Measurements from ENCODE around the gene HSD17B12. TPM values are rescaled to one million over a fixed set of nuclear protein-coding genes. Genes with fewer than 3 reads are reported as not detected.

Gene HSD17B12
- 22.8 and 56.7 TPM in 2 replicates for total RNA-seq

DNA sequence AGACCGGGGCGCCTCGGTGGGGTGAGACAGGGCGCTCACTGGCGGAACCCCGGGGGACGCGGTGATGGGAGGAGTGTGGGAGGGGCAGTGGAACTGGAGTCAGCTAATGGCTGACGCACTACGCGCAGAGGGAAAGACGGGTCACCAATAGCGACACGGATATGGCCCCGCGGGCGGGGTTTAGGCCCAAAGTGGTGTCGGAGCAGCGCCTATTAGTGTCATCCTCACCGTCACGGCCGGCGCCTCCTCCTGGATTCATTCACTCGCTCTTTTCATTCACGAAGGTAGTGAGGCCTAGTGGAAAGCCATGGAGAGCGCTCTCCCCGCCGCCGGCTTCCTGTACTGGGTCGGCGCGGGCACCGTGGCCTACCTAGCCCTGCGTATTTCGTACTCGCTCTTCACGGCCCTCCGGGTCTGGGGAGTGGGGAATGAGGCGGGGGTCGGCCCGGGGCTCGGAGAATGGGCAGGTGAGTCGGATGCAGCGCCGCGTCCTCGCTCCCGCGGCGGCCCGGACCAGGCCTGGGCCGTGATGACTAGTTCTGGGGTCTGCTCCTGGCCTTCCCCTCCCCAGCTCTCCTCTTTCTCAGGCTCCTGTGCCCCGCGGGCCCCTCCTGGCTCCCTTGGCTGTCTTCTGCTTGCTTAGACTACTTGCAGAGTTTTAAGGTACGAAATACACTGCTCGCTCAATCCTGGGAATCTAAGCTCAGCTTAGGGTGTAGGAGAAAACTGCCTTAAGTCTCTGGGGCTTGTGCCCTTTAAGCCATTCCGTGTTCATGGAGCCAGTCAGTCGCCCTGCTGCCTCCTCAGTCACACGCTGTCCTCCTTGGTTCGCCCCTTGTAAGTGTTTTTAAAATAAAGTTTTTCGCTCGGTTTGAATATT, at the start of gene HSD17B12:
TSS of gene HSD17B12 (plus strand) at position 218 of the 880 bp plus-strand sequence. CDS start at position 308, 90 bp downstream.

DNA sequence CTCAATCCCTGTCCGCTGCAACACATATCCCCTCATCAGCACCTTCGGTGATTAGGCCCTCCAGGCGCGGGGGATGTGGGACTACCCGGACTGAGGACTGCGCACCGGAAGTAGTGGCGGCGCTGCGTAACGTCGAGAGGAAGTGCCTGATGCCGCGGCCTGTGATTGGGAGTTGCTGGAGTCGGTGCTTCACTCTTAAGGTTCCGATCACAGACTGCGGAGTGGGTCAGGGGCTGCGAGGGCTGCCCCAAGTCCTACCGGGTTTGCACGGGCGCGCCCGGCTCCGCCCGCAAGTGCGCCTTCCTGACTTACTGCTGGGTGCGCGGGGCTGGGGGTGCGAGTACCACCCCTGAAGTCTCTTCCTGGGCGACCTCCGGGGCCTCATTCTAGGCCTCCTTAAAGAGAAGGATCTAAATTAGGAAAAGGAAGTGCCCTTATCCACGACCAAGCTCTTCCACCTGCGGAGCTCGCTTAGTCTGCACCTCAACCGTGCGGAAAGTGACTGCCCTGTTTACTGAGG, 200.2 kb downstream of the HSD17B12 start, which contains the start of gene ALKBH3:
TSS of gene ALKBH3 (plus strand) at position 192 of the 520 bp plus-strand sequence. CDS start 1,822 bp downstream, outside the sequence.

Small RNAs within 50 kb of the gene (small RNA-seq; reads per million reads assigned to genes)
- not detected for gene PHBP2
- not detected for gene RPL23AP63

Other genes with a start within 250 kb of the HSD17B12 start
- gene ALKBH3, start 200.1 kb downstream of the HSD17B12 start, total RNA-seq = 31.9 and 43.2 TPM in 2 replicates